Endothelial cell of umbilical vein (primary cell): Measurements from ENCODE around the gene PLPPR5. TPM values are rescaled to one million over a fixed set of nuclear protein-coding genes. Genes with fewer than 3 reads are reported as not detected.

Source experiments
- BruUV-seq: library from RNA; stranded (reverse); fragments of 400-500 nt; replicated peaks from 2 replicates; lab custom pipeline; 2021; lab: Mats Ljungman, UMichigan
- CTCF ChIA-PET: fragments of 300-600, 350-600 bp; sonication (Branson Sonifier 250); formaldehyde crosslinking; loops from one replicate; lab custom pipeline; 2021; ENCODE audit warnings: antibody characterized with exemption, inconsistent platforms; lab: Charles Lee
- POLR2A ChIA-PET: fragments of 300-600, 350-600 bp; sonication (Branson Sonifier 250); formaldehyde crosslinking; loops from one replicate; lab custom pipeline; 2021; ENCODE audit warnings: antibody characterized with exemption, inconsistent platforms; lab: Charles Lee
- DNase-seq: peaks from one replicate; pipeline ENCODE4 v3.0.0-alpha.2; 2011; ENCODE audit warnings: low read depth, low spot score
- FAIRE-seq: peaks from 2 replicates; lab custom pipeline; 2011; peaks lifted over from hg19 to GRCh38; lab: Jason Lieb, UNC
- H2AFZ ChIP-seq: 2 replicates; pipeline ENCODE4 v1.6.0; 2012; ENCODE audit warnings: low read depth, low read length, control low read depth, inconsistent platforms
- H3K27ac ChIP-seq: 2 replicates; pipeline ENCODE4 v1.5.1; 2011; ENCODE audit warnings: low read depth, mild to moderate bottlenecking, control low read depth, low read length, moderate library complexity; ENCODE audit not compliant: insufficient read depth
- H3K27me3 ChIP-seq, 2 experiments: 2 replicates each; pipeline versions ENCODE4 v1.6.0 to v1.6.1; 2011; ENCODE audit warnings: low read length in 2 of 2, mixed read lengths in 1 of 2; ENCODE audit not compliant: control insufficient read depth in 2 of 2, insufficient read depth in 2 of 2
- H3K36me3 ChIP-seq, 2 experiments: 2 replicates in 1 of 2; 3 replicates in 1 of 2; pipeline ENCODE4 v1.5.1; 2011; ENCODE audit warnings: low read length in 2 of 2, mild to moderate bottlenecking in 1 of 2, moderate library complexity in 1 of 2; ENCODE audit not compliant: control insufficient read depth in 2 of 2, insufficient read depth in 2 of 2; ENCODE audit errors: extremely low read depth in 1 of 2
- H3K4me1 ChIP-seq: 3 replicates; pipeline ENCODE4 v1.5.1; 2011; ENCODE audit warnings: mild to moderate bottlenecking, low read length; ENCODE audit not compliant: control insufficient read depth, insufficient read depth; ENCODE audit errors: extremely low read depth
- H3K4me2 ChIP-seq: 2 replicates; pipeline ENCODE4 v1.6.1; 2011; ENCODE audit warnings: low read length, control low read depth, mixed read lengths; ENCODE audit not compliant: insufficient read depth
- H3K4me3 ChIP-seq, 3 experiments: fragments of 200-600 bp in 1 of 3; sonication (generic), shearing (Covaris generic) in 1 of 3; replicated peaks in 1 of 3; 2 replicates each; pipeline ENCODE4 v1.5.1; 2011 to 2016; ENCODE audit warnings: control low read depth in 3 of 3, low read length in 3 of 3, mild to moderate bottlenecking in 2 of 3, inconsistent platforms in 1 of 3, low read depth in 1 of 3, moderate library complexity in 1 of 3; ENCODE audit not compliant: insufficient read depth in 1 of 3
- H3K79me2 ChIP-seq: 2 replicates; pipeline ENCODE4 v1.6.0; 2012; ENCODE audit warnings: low read length, inconsistent platforms; ENCODE audit not compliant: control insufficient read depth, insufficient read depth
- H3K9ac ChIP-seq: replicated peaks from 2 replicates; pipeline ENCODE3; 2011; ENCODE audit warnings: low read length, control low read depth; ENCODE audit not compliant: insufficient read depth; ENCODE audit errors: extremely low read depth
- H3K9me1 ChIP-seq: replicated peaks from 3 replicates; pipeline ENCODE4 v1.6.0; 2011; ENCODE audit warnings: mild to moderate bottlenecking, low read length; ENCODE audit not compliant: control insufficient read depth, insufficient read depth; ENCODE audit errors: extremely low read depth
- H3K9me3 ChIP-seq: replicated peaks from 2 replicates; pipeline ENCODE4 v1.5.1; 2012; ENCODE audit warnings: low read length, inconsistent platforms; ENCODE audit not compliant: control insufficient read depth, insufficient read depth
- H4K20me1 ChIP-seq: replicated peaks from 2 replicates; pipeline ENCODE3; 2011; ENCODE audit warnings: mild to moderate bottlenecking, low read length; ENCODE audit not compliant: control insufficient read depth, insufficient read depth; ENCODE audit errors: extremely low read depth
- FOS ChIP-seq: IDR thresholded peaks from 2 replicates; pipeline ENCODE4 v1.6.1; 2011; ENCODE audit warnings: mild to moderate bottlenecking, low read length, moderate library complexity, borderline replicate concordance; ENCODE audit not compliant: insufficient read depth
- GATA2 ChIP-seq: IDR thresholded peaks from 2 replicates; pipeline ENCODE4 v1.7.0; 2011; ENCODE audit warnings: low read depth, mild to moderate bottlenecking, moderate library complexity, mixed read lengths, low read length; ENCODE audit not compliant: insufficient read length, insufficient read depth
- JUN ChIP-seq: IDR thresholded peaks from 2 replicates; pipeline ENCODE4 v1.6.1; 2011; ENCODE audit warnings: borderline replicate concordance, low read depth; ENCODE audit not compliant: insufficient read length, insufficient read depth
- MYC ChIP-seq: IDR thresholded peaks from one replicate; pipeline ENCODE4 v1.6.1; 2011; ENCODE audit warnings: mild to moderate bottlenecking, low read depth, low read length
- POLR2A ChIP-seq: IDR thresholded peaks from 2 replicates; pipeline ENCODE4 v1.6.1; 2012; ENCODE audit warnings: low read depth, mild to moderate bottlenecking, control low read depth, low read length
- POLR2AphosphoS5 ChIP-seq: IDR thresholded peaks from 2 replicates; pipeline ENCODE4 v1.6.1; 2012; ENCODE audit warnings: low read depth, mild to moderate bottlenecking, control low read depth, low read length, moderate library complexity; ENCODE audit not compliant: insufficient read depth
- dilution Hi-C: fragments of 300-500 bp; cut with MboI; formaldehyde crosslinking; loops from one replicate; pipeline ENCODE4 v1.15.0; 2019; ENCODE audit warnings: low sequenced_read_pairs; ENCODE audit not compliant: extremely low pct_ligation_motif_present
- intact Hi-C: fragments of 100-400 bp; cut with micrococcal nuclease; formaldehyde crosslinking; loops from one replicate; pipeline ENCODE4 v1.10.0; 2022
- polyA plus RNA-seq, 4 experiments: library from polyadenylated mRNA; depleted of rRNA in 3 of 4; stranded (reverse) in 3 of 4; unstranded in 1 of 4; fragments of >200 nt; gene quantifications; 2 replicates each; pipeline versions ENCODE4 v1.2.1 to v1.2.3, GENCODE V29; 2011 to 2012; ENCODE audit warnings: missing spikeins in 1 of 4
- total RNA-seq: library from RNA; stranded (reverse); gene quantifications from 2 replicates; pipeline ENCODE4 v1.2.3, GENCODE V29; 2021
- TF ChIP-seq, protein P1 (sequence below): IDR thresholded peaks from 2 replicates; pipeline ENCODE4 v1.6.1; 2011; ENCODE audit not compliant: insufficient read depth, insufficient read length

PLPPR5 gene
- total and polyA plus RNA-seq, 2 donors (not counting 3 experiments of a cell fraction or from before 2014, with no cell fraction given), result not detected

DNA sequence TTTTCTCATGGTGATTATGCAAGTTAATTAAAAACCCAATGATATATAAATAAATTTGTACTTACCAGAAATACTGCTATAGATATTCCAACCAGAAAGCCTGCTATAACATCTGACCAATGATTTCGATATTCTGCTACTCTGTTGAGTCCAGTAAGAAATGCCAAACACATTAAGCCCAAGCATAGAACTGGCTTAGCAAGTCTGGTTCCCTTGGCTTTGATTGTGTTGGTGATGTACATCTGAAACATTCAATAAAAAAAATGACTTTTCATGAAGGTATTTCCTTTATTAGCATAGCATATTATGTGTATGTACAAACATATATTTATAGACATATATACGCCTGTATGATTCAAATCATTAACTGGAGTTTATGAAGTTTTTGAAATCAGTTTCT, 82.8 kb downstream of the PLPPR5 start:
- H3K4me2 ChIP-seq, result no peak overlapping the region
- H3K4me3 ChIP-seq, result no peak overlapping the region
- ChIA-PET CTCF (interaction anchor here (1.5 kb wide), 1 partner anchor 9 kb away, joined by 4 read pairs; no protein-coding TSS in a partner anchor), POLR2A (no interaction called here)
- peaks cover 6% of the 10 kb centered on the region for H3K4me1 ChIP-seq
- H3K36me3 ChIP-seq, result no peaks in the 10 kb centered on the region
- no peak overlapping the region for H2AFZ ChIP-seq
- no peaks in the 10 kb centered on the region for H4K20me1 ChIP-seq
- H3K79me2 ChIP-seq, result no peaks in the 10 kb centered on the region
- dilution Hi-C loops, result no loop called here
- H3K27ac ChIP-seq, result no peak overlapping the region
- no peaks in the 10 kb centered on the region for H3K9me3 ChIP-seq
- no peak for TF ChIP-seq POLR2A
- no peak for TF ChIP-seq POLR2AphosphoS5
- TF ChIP-seq MYC, result no peak
- no peak for TF ChIP-seq GATA2
- intact Hi-C loops, result no loop called here
- DNase-seq (no peak), FAIRE-seq (peak; percentile 43)
- no peaks in the 10 kb centered on the region for H3K27me3 ChIP-seq
- no TSS peak for BruUV-seq
- no peak overlapping the region for H3K9ac ChIP-seq
- H3K9me1 ChIP-seq, result no peaks in the 10 kb centered on the region

DNA sequence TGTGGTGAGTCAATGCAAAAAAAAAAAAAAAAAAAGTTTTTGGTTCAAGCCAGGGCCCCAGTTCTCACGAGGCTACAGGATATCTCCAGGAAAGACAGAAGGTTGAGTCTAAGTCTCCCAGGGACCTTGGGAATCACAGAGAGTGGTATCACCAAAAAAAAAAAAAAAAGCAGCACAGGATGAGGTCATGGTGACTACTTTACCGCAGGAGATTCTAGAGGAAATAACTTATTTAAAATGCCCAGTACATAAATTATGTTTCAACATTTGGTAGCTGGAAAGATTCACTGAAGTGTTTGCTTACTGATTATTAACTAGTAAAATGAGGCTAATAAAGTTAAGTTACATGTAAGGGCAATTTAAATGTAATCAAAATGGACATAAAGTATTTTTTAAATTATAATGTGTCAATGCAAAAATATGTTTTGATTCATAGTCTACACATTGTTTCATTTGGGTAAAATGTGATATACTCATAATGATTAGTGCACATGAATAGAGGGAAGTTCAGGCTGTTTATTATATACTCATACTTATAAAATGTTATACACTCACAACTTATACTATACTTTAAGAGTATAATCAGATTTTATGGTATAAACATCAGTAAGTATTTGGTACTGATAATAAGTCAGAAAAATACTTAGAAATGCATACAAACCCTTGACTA, 84.1 kb downstream of the PLPPR5 start:
- no TSS peak for BruUV-seq
- no peak overlapping the region for H3K9ac ChIP-seq
- dilution Hi-C loops (no loop called here), intact Hi-C loops (no loop called here)
- H3K9me3 ChIP-seq, result no peaks in the 10 kb centered on the region
- H3K79me2 ChIP-seq, result no peaks in the 10 kb centered on the region
- H3K27me3 ChIP-seq, result no peaks in the 10 kb centered on the region
- H3K9me1 ChIP-seq, result no peaks in the 10 kb centered on the region
- no peak for FAIRE-seq
- H3K27ac ChIP-seq, result no peak overlapping the region
- CTCF ChIA-PET, result interaction anchor here (0.7 to 1.1 kb wide), 2 partner anchors 18 to 598 kb away, joined by 3 read pairs; no protein-coding TSS in a partner anchor
- H2AFZ ChIP-seq, result no peak overlapping the region
- POLR2A ChIA-PET, result no interaction called here
- H3K4me3 ChIP-seq, result no peak overlapping the region
- no peaks in the 10 kb centered on the region for H4K20me1 ChIP-seq
- peak; percentile 41 for DNase-seq
- peaks cover 6% of the 10 kb centered on the region for H3K4me1 ChIP-seq
- no peak overlapping the region for H3K4me2 ChIP-seq
- TF ChIP-seq FOS (peak; percentile 59), JUN (peak; percentile 25)
- TF ChIP-seq, protein P1, sequence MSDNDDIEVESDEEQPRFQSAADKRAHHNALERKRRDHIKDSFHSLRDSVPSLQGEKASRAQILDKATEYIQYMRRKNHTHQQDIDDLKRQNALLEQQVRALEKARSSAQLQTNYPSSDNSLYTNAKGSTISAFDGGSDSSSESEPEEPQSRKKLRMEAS, result no peak
- no peaks in the 10 kb centered on the region for H3K36me3 ChIP-seq
